AG04449 (cell line): ENCODE results near the gene POLR2A.
"Not testable (repeated sequence)": the region's sequence is repeated elsewhere in the genome, so short reads cannot be mapped to it uniquely, and the experiment has no call there.

Experiments used
- CTCF ChIA-PET: fragments of 350-600 bp; formaldehyde crosslinking; extraction: SDS; loops from one replicate; lab custom pipeline; 2021; ENCODE audit warnings: antibody characterized with exemption; lab: Yijun Ruan, JAX
- POLR2A ChIA-PET: fragments of 400-600, 350-600 bp; formaldehyde crosslinking; extraction: SDS; loops from one replicate; lab custom pipeline; 2020; ENCODE audit warnings: antibody characterized with exemption, inconsistent platforms; lab: Yijun Ruan, JAX
- DNase-seq: peaks from one replicate; pipeline ENCODE4 v3.0.0-alpha.2; 2010; ENCODE audit warnings: low read depth, low spot score
- H3K4me3 ChIP-seq: 2 replicates; pipeline ENCODE4 v1.5.1; 2011; ENCODE audit warnings: low read depth, mild to moderate bottlenecking, control low read depth, low read length
- TF ChIP-seq, protein P1 (sequence below): IDR thresholded peaks from one replicate; pipeline ENCODE4 v1.5.1; 2011; ENCODE audit warnings: mild to moderate bottlenecking, moderate library complexity, low read length, control low read depth, inconsistent platforms; ENCODE audit not compliant: insufficient read depth; ENCODE audit errors: missing control alignments

Gene POLR2A

GRCh38 chr17:7468804-7469389 lies 15.3 kb upstream of the POLR2A start:
- H3K4me3 ChIP-seq, result no peak overlapping the region
- DNase-seq, result no peak
- TF ChIP-seq, protein P1, sequence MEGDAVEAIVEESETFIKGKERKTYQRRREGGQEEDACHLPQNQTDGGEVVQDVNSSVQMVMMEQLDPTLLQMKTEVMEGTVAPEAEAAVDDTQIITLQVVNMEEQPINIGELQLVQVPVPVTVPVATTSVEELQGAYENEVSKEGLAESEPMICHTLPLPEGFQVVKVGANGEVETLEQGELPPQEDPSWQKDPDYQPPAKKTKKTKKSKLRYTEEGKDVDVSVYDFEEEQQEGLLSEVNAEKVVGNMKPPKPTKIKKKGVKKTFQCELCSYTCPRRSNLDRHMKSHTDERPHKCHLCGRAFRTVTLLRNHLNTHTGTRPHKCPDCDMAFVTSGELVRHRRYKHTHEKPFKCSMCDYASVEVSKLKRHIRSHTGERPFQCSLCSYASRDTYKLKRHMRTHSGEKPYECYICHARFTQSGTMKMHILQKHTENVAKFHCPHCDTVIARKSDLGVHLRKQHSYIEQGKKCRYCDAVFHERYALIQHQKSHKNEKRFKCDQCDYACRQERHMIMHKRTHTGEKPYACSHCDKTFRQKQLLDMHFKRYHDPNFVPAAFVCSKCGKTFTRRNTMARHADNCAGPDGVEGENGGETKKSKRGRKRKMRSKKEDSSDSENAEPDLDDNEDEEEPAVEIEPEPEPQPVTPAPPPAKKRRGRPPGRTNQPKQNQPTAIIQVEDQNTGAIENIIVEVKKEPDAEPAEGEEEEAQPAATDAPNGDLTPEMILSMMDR, result no peak
- CTCF ChIA-PET, result no interaction called here
- POLR2A ChIA-PET, result no interaction called here

GRCh38 chr17:7469843-7470242 lies 14.3 kb upstream of the POLR2A start:
- H3K4me3 ChIP-seq, POLR2A ChIA-PET, DNase-seq: not testable (repeated sequence)
- CTCF ChIA-PET, result interaction anchor here (2.0 kb wide), 1 partner anchor 33 kb away, joined by 7 read pairs; no protein-coding TSS in a partner anchor

DNA sequence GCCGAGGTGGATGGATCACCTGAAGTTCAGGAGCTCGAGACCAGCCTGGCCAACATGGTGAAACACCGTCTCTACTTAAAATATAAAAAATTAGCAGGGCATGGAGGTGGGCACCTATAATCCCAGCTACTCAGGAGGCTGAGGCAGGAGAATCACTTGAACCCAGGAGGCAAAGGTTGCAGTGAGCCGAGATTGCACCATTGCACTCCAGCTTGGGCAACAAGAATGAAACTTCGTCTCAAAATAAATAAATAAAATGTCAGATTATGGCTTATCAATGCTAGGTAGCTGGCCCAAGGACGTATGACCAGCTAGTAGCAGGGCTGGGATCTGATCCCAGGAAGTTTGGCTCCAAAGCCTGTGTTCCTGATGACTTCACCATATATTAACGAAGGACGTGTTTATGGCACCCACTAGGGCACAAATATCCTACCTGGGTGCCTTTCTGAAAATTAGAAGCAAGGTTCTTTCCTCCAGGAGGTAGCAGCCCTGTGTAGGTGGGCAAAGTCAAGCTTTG lies 13.7 kb upstream of the POLR2A start:
- CTCF ChIA-PET, result interaction anchor here (1.4 to 2.0 kb wide), 2 partner anchors 34 to 90 kb away, joined by 5 to 7 read pairs; no protein-coding TSS in a partner anchor
- POLR2A ChIA-PET, DNase-seq, H3K4me3 ChIP-seq: not testable (repeated sequence)

DNA sequence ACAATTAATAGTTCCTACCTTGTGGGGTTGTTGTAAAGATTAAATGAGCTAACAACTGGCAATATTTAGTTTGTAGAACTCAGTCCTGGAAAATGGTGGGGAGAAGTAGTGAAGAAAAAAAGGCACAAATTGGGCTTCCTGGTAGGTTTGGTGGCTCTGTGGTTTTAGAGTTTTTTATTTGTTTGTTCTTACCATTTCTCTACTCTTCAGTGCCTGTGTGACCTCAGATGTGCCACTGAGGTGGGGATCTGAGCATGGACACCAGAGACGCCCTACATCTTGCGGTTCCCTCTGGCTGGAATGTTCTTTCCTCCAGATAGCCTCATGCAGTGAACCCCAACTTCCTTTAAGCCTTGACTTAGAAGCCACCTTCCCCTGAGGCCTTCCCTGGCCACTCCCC lies 12.4 kb upstream of the POLR2A start:
- TF ChIP-seq, protein P1, result no peak
- H3K4me3 ChIP-seq, result no peak overlapping the region
- no peak for DNase-seq
- POLR2A ChIA-PET, result interaction anchor here (0.7 kb wide), 1 partner anchor 12 kb away, joined by 3 read pairs; the partner anchor contains the start of gene POLR2A
- CTCF ChIA-PET, result interaction anchor here (1.0 to 2.0 kb wide), 2 partner anchors 35 to 43 kb away, joined by 3 to 7 read pairs; no protein-coding TSS in a partner anchor

GRCh38 chr17:7474767-7475166 lies 9.4 kb upstream of the POLR2A start:
- POLR2A ChIA-PET, result interaction anchor here (2.8 kb wide), 1 partner anchor 10 kb away, joined by 18 read pairs; the partner anchor contains the start of gene POLR2A

DNA sequence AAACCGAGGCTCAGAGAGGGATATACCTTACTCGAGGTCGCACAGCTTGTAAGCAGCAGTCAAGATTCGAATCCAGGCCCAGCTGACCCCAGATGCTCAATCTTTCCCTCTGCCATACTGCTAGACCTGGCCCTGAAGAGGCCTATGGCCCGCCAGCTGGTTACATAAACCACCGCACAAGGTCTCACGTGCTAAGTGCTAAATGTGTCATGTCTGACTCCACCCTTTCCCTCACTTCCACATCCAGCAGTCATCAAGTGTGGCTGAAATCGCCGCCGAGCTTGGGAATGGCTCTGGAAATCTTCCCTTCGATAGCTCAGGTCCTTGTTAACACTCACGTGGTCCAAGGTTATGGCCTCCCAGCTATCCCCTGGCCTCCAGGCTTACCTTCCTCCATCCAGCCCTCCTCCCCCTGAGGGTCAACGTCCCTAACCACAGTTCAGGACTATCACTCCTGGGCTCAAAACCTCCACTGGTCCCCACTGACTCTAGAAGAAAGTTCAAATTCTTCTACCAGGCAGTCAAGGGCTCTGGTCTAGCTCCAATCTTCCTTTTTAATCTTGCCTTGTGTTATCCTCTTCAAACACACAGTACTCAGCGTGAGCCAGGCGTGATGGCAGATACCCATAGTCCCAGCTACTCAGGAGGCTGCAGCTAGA lies 8.3 kb upstream of the POLR2A start:
- H3K4me3 ChIP-seq, result peak overlapping the region; percentile 6
- ChIA-PET POLR2A (interaction anchor here (0.9 to 2.8 kb wide), 3 partner anchors 9 to 72 kb away, joined by 3 to 18 read pairs (median 4); partner anchors contain the start of gene POLR2A), CTCF (interaction anchor here (1.0 to 3.2 kb wide), 6 partner anchors 9 to 85 kb away, joined by 3 to 13 read pairs (median 4); no protein-coding TSS in a partner anchor)
- TF ChIP-seq, protein P1, result no peak
- DNase-seq, result no peak

More at GRCh38 chr17:7474767-7475166, 9.4 kb upstream of the POLR2A start:
- CTCF ChIA-PET, result interaction anchor here (1.0 to 1.4 kb wide), 2 partner anchors 8 to 61 kb away, joined by 3 to 4 read pairs; no protein-coding TSS in a partner anchor
- not testable (repeated sequence) for DNase-seq, H3K4me3 ChIP-seq

GRCh38 chr17:7476494-7476893 lies 7.7 kb upstream of the POLR2A start:
- peak overlapping the region; percentile 72; the same call in 1 of the 2 replicates for H3K4me3 ChIP-seq
- DNase-seq, result no peak
- ChIA-PET POLR2A (interaction anchor here (0.6 to 2.8 kb wide), 3 partner anchors 9 to 21 kb away, joined by 3 to 18 read pairs (median 4); partner anchors contain the start of gene POLR2A), CTCF (interaction anchor here (1.2 to 3.2 kb wide), 6 partner anchors 13 to 121 kb away, joined by 3 to 13 read pairs (median 4); no protein-coding TSS in a partner anchor)
- TF ChIP-seq, protein P1, result no peak
